Endothelial cell of umbilical vein (primary cell): ENCODE results near the gene ETFA. TPM values are rescaled to one million over a fixed set of nuclear protein-coding genes. Genes with fewer than 3 reads are reported as not detected.

Source experiments
- BruUV-seq: library from RNA; stranded (reverse); fragments of 400-500 nt; replicated peaks from 2 replicates; lab custom pipeline; 2021; lab: Mats Ljungman, UMichigan
- CTCF ChIA-PET: fragments of 300-600, 350-600 bp; sonication (Branson Sonifier 250); formaldehyde crosslinking; loops from one replicate; lab custom pipeline; 2021; ENCODE audit warnings: antibody characterized with exemption, inconsistent platforms; lab: Charles Lee
- POLR2A ChIA-PET: fragments of 300-600, 350-600 bp; sonication (Branson Sonifier 250); formaldehyde crosslinking; loops from one replicate; lab custom pipeline; 2021; ENCODE audit warnings: antibody characterized with exemption, inconsistent platforms; lab: Charles Lee
- DNase-seq: peaks from one replicate; pipeline ENCODE4 v3.0.0-alpha.2; 2011; ENCODE audit warnings: low read depth, low spot score
- FAIRE-seq: peaks from 2 replicates; lab custom pipeline; 2011; peaks lifted over from hg19 to GRCh38; lab: Jason Lieb, UNC
- H2AFZ ChIP-seq: 2 replicates; pipeline ENCODE4 v1.6.0; 2012; ENCODE audit warnings: low read depth, low read length, control low read depth, inconsistent platforms
- H3K27ac ChIP-seq: 2 replicates; pipeline ENCODE4 v1.5.1; 2011; ENCODE audit warnings: low read depth, mild to moderate bottlenecking, control low read depth, low read length, moderate library complexity; ENCODE audit not compliant: insufficient read depth
- H3K27me3 ChIP-seq, 2 experiments: 2 replicates each; pipeline versions ENCODE4 v1.6.0 to v1.6.1; 2011; ENCODE audit warnings: low read length in 2 of 2, mixed read lengths in 1 of 2; ENCODE audit not compliant: control insufficient read depth in 2 of 2, insufficient read depth in 2 of 2
- H3K36me3 ChIP-seq, 2 experiments: 2 replicates in 1 of 2; 3 replicates in 1 of 2; pipeline ENCODE4 v1.5.1; 2011; ENCODE audit warnings: low read length in 2 of 2, mild to moderate bottlenecking in 1 of 2, moderate library complexity in 1 of 2; ENCODE audit not compliant: control insufficient read depth in 2 of 2, insufficient read depth in 2 of 2; ENCODE audit errors: extremely low read depth in 1 of 2
- H3K4me1 ChIP-seq: 3 replicates; pipeline ENCODE4 v1.5.1; 2011; ENCODE audit warnings: mild to moderate bottlenecking, low read length; ENCODE audit not compliant: control insufficient read depth, insufficient read depth; ENCODE audit errors: extremely low read depth
- H3K4me2 ChIP-seq: 2 replicates; pipeline ENCODE4 v1.6.1; 2011; ENCODE audit warnings: low read length, control low read depth, mixed read lengths; ENCODE audit not compliant: insufficient read depth
- H3K4me3 ChIP-seq, 3 experiments: fragments of 200-600 bp in 1 of 3; sonication (generic), shearing (Covaris generic) in 1 of 3; replicated peaks in 1 of 3; 2 replicates each; pipeline ENCODE4 v1.5.1; 2011 to 2016; ENCODE audit warnings: control low read depth in 3 of 3, low read length in 3 of 3, mild to moderate bottlenecking in 2 of 3, inconsistent platforms in 1 of 3, low read depth in 1 of 3, moderate library complexity in 1 of 3; ENCODE audit not compliant: insufficient read depth in 1 of 3
- H3K79me2 ChIP-seq: 2 replicates; pipeline ENCODE4 v1.6.0; 2012; ENCODE audit warnings: low read length, inconsistent platforms; ENCODE audit not compliant: control insufficient read depth, insufficient read depth
- H3K9ac ChIP-seq: replicated peaks from 2 replicates; pipeline ENCODE3; 2011; ENCODE audit warnings: low read length, control low read depth; ENCODE audit not compliant: insufficient read depth; ENCODE audit errors: extremely low read depth
- H3K9me1 ChIP-seq: replicated peaks from 3 replicates; pipeline ENCODE4 v1.6.0; 2011; ENCODE audit warnings: mild to moderate bottlenecking, low read length; ENCODE audit not compliant: control insufficient read depth, insufficient read depth; ENCODE audit errors: extremely low read depth
- H3K9me3 ChIP-seq: replicated peaks from 2 replicates; pipeline ENCODE4 v1.5.1; 2012; ENCODE audit warnings: low read length, inconsistent platforms; ENCODE audit not compliant: control insufficient read depth, insufficient read depth
- H4K20me1 ChIP-seq: replicated peaks from 2 replicates; pipeline ENCODE3; 2011; ENCODE audit warnings: mild to moderate bottlenecking, low read length; ENCODE audit not compliant: control insufficient read depth, insufficient read depth; ENCODE audit errors: extremely low read depth
- EZH2 ChIP-seq: IDR thresholded peaks from 2 replicates; pipeline ENCODE4 v1.6.1; 2012; ENCODE audit warnings: borderline replicate concordance, low read depth, mild to moderate bottlenecking, moderate library complexity, low read length, inconsistent platforms; ENCODE audit not compliant: severe bottlenecking
- FOS ChIP-seq: IDR thresholded peaks from 2 replicates; pipeline ENCODE4 v1.6.1; 2011; ENCODE audit warnings: mild to moderate bottlenecking, low read length, moderate library complexity, borderline replicate concordance; ENCODE audit not compliant: insufficient read depth
- GATA2 ChIP-seq: IDR thresholded peaks from 2 replicates; pipeline ENCODE4 v1.7.0; 2011; ENCODE audit warnings: low read depth, mild to moderate bottlenecking, moderate library complexity, mixed read lengths, low read length; ENCODE audit not compliant: insufficient read length, insufficient read depth
- JUN ChIP-seq: IDR thresholded peaks from 2 replicates; pipeline ENCODE4 v1.6.1; 2011; ENCODE audit warnings: borderline replicate concordance, low read depth; ENCODE audit not compliant: insufficient read length, insufficient read depth
- MYC ChIP-seq: IDR thresholded peaks from one replicate; pipeline ENCODE4 v1.6.1; 2011; ENCODE audit warnings: mild to moderate bottlenecking, low read depth, low read length
- POLR2A ChIP-seq: IDR thresholded peaks from 2 replicates; pipeline ENCODE4 v1.6.1; 2012; ENCODE audit warnings: low read depth, mild to moderate bottlenecking, control low read depth, low read length
- POLR2AphosphoS5 ChIP-seq: IDR thresholded peaks from 2 replicates; pipeline ENCODE4 v1.6.1; 2012; ENCODE audit warnings: low read depth, mild to moderate bottlenecking, control low read depth, low read length, moderate library complexity; ENCODE audit not compliant: insufficient read depth
- dilution Hi-C: fragments of 300-500 bp; cut with MboI; formaldehyde crosslinking; loops from one replicate; pipeline ENCODE4 v1.15.0; 2019; ENCODE audit warnings: low sequenced_read_pairs; ENCODE audit not compliant: extremely low pct_ligation_motif_present
- intact Hi-C: fragments of 100-400 bp; cut with micrococcal nuclease; formaldehyde crosslinking; loops from one replicate; pipeline ENCODE4 v1.10.0; 2022
- polyA plus RNA-seq, 4 experiments: library from polyadenylated mRNA; depleted of rRNA in 3 of 4; stranded (reverse) in 3 of 4; unstranded in 1 of 4; fragments of >200 nt; gene quantifications; 2 replicates each; pipeline versions ENCODE4 v1.2.1 to v1.2.3, GENCODE V29; 2011 to 2012; ENCODE audit warnings: missing spikeins in 1 of 4
- total RNA-seq: library from RNA; stranded (reverse); gene quantifications from 2 replicates; pipeline ENCODE4 v1.2.3, GENCODE V29; 2021
- TF ChIP-seq, protein P1 (sequence below): IDR thresholded peaks from 2 replicates; pipeline ENCODE4 v1.6.1; 2011; ENCODE audit not compliant: insufficient read depth, insufficient read length
- TF ChIP-seq, protein P2 (sequence below), 2 donors: IDR thresholded peaks; 1 replicate in 1 of 2; 2 replicates in 1 of 2; pipeline ENCODE4 v1.5.1; 2011; ENCODE audit warnings: low read length in 2 of 2, mild to moderate bottlenecking in 2 of 2, moderate library complexity in 2 of 2, control low read depth in 1 of 2, inconsistent platforms in 1 of 2, low read depth in 1 of 2; ENCODE audit not compliant: insufficient read depth in 1 of 2; ENCODE audit errors: extremely low read depth in 1 of 2

Gene ETFA
- total and polyA plus RNA-seq, 2 donors (not counting 3 experiments of a cell fraction or from before 2014, with no cell fraction given), result 102 to 116 TPM

DNA sequence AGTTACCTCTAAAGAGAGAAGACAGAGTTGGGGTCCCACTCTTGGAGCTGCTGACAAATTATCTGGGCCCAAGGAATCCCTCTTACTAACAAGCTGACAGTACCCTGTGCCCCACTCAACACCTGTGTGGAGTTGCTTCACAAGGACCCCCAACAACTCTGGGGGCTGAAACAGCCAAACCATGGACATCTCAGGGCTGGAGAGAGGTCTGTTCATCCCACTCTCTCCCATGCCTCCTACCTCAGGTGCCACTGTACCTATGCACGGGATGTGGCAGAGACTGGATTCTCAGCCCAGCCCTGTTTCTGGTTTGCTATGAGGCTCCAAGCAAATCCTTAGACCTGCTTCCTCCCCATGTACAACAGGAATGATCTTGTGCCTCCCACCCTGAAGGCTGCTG lies 101.7 kb downstream of the ETFA start:
- no peak overlapping the region for H3K4me2 ChIP-seq
- FAIRE-seq (no peak), DNase-seq (no peak)
- dilution Hi-C loops, result no loop called here
- H3K9ac ChIP-seq, result no peak overlapping the region
- no peaks in the 10 kb centered on the region for H3K9me3 ChIP-seq
- H3K79me2 ChIP-seq, result no peaks in the 10 kb centered on the region
- H3K9me1 ChIP-seq, result no peaks in the 10 kb centered on the region
- no TSS peak for BruUV-seq
- no peaks in the 10 kb centered on the region for H3K4me1 ChIP-seq
- no peak overlapping the region for H3K4me3 ChIP-seq
- ChIA-PET POLR2A (no interaction called here), CTCF (interaction anchor here (0.9 to 1.2 kb wide), 2 partner anchors 8 to 13 kb away, joined by 3 read pairs; no protein-coding TSS in a partner anchor)
- TF ChIP-seq FOS, result no peak
- no peak for TF ChIP-seq EZH2
- no peak for TF ChIP-seq POLR2A
- TF ChIP-seq GATA2, result no peak
- TF ChIP-seq, protein P1, sequence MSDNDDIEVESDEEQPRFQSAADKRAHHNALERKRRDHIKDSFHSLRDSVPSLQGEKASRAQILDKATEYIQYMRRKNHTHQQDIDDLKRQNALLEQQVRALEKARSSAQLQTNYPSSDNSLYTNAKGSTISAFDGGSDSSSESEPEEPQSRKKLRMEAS, result no peak
- TF ChIP-seq, protein P2, sequence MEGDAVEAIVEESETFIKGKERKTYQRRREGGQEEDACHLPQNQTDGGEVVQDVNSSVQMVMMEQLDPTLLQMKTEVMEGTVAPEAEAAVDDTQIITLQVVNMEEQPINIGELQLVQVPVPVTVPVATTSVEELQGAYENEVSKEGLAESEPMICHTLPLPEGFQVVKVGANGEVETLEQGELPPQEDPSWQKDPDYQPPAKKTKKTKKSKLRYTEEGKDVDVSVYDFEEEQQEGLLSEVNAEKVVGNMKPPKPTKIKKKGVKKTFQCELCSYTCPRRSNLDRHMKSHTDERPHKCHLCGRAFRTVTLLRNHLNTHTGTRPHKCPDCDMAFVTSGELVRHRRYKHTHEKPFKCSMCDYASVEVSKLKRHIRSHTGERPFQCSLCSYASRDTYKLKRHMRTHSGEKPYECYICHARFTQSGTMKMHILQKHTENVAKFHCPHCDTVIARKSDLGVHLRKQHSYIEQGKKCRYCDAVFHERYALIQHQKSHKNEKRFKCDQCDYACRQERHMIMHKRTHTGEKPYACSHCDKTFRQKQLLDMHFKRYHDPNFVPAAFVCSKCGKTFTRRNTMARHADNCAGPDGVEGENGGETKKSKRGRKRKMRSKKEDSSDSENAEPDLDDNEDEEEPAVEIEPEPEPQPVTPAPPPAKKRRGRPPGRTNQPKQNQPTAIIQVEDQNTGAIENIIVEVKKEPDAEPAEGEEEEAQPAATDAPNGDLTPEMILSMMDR (IDR thresholded peaks at IDR 0.05; ENCODE audit: extremely low read depth in 1 of 2, insufficient read depth in 1 of 2, low read depth in 1 of 2, low read length in 2 of 2), result no peak
- TF ChIP-seq POLR2AphosphoS5, result no peak
- TF ChIP-seq MYC, result no peak
- TF ChIP-seq JUN, result no peak
- no peaks in the 10 kb centered on the region for H3K27me3 ChIP-seq
- no peaks in the 10 kb centered on the region for H4K20me1 ChIP-seq
- peaks cover 8% of the 10 kb centered on the region in 2 experiments for H3K36me3 ChIP-seq
- intact Hi-C loops, result no loop called here
- no peak overlapping the region for H2AFZ ChIP-seq
- H3K27ac ChIP-seq, result no peak overlapping the region
